Posterior vena cava (tissue), 2 donors: Measurements from ENCODE around the gene VAPB. TPM values are rescaled to one million over a fixed set of nuclear protein-coding genes. Genes with fewer than 3 reads are reported as not detected.

ENCODE experiments used
- DNase-seq: peaks from one replicate; pipeline ENCODE4 v3.0.0-alpha.2; 2020; ENCODE audit warnings: low spot score
- intact Hi-C, 2 donors: fragments of 100-400 bp; cut with DNase I; formaldehyde crosslinking; loops; one replicate each; pipeline versions ENCODE4 v1.14.1 to v1.14.2; 2022 to 2023
- total RNA-seq, 2 donors: library from RNA; stranded (reverse); fragmentation: NEBNext Ultra II Directional; extraction: Animal tissue kit (Norgen Biotek cat#: 25700); gene quantifications; one replicate each; pipeline ENCODE4 v1.2.1, GENCODE V29; 2021
- donor health status: DM: yes; HTN: yes; CAD: no.
- donor health status: DM: yes; HTN: yes; CAD: no.

Gene VAPB
- total RNA-seq, 2 donors from 2014 or later = 54.6 to 59.0 TPM

- no peak for DNase-seq
- intact Hi-C loops = no loop called here
Measured at GRCh38 chr20:58375759-58376352, 13.2 kb upstream of the VAPB start.

GRCh38 chr20:58377017-58377416 is 12.0 kb upstream of the VAPB start:
- DNase-seq = no peak
- intact Hi-C loops = no loop called here

- DNase-seq = no peak
- intact Hi-C loops = no loop called here
Measured at GRCh38 chr20:58377766-58378401, 11.1 kb upstream of the VAPB start.

GRCh38 chr20:58378704-58379103 is 10.3 kb upstream of the VAPB start:
- DNase-seq = no peak
- intact Hi-C loops = no loop called here

GRCh38 chr20:58381627-58382026 is 7.4 kb upstream of the VAPB start:
- intact Hi-C loops = no loop called here

GRCh38 chr20:58382096-58382495 is 6.9 kb upstream of the VAPB start:
- intact Hi-C loops = no loop called here
- no peak for DNase-seq

More at GRCh38 chr20:58381627-58382026, 7.4 kb upstream of the VAPB start:
- no peak for DNase-seq

GRCh38 chr20:58384821-58385220 is 4.2 kb upstream of the VAPB start:
- intact Hi-C loops = no loop called here
- no peak for DNase-seq

- DNase-seq = no peak
- intact Hi-C loops = no loop called here
Measured at GRCh38 chr20:58388028-58388601, 914 bp upstream of the VAPB start.

GRCh38 chr20:58389324-58389967 is 417 bp downstream of the VAPB start:
- DNase-seq = peak; percentile 85
- intact Hi-C loops = no loop called here

- no peak for DNase-seq
- intact Hi-C loops = no loop called here
Measured at GRCh38 chr20:58389968-58390658, 1.1 kb downstream of the VAPB start.

GRCh38 chr20:58390659-58391035 is 1.6 kb downstream of the VAPB start:
- intact Hi-C loops = no loop called here
- DNase-seq = no peak

- intact Hi-C loops = no loop called here
- DNase-seq = no peak
Measured at GRCh38 chr20:58392286-58392685, 3.3 kb downstream of the VAPB start.

- DNase-seq = no peak
- intact Hi-C loops = no loop called here
Measured at GRCh38 chr20:58393299-58393698, 4.3 kb downstream of the VAPB start.

GRCh38 chr20:58394801-58395200 is 5.8 kb downstream of the VAPB start:
- DNase-seq = no peak
- intact Hi-C loops = no loop called here

GRCh38 chr20:58395604-58396003 is 6.6 kb downstream of the VAPB start:
- DNase-seq = no peak
- intact Hi-C loops = no loop called here

- intact Hi-C loops = no loop called here
- DNase-seq = no peak
Measured at GRCh38 chr20:58397429-58397828, 8.4 kb downstream of the VAPB start.

- intact Hi-C loops = no loop called here
- no peak for DNase-seq
Measured at GRCh38 chr20:58398254-58398653, 9.2 kb downstream of the VAPB start.

- intact Hi-C loops = no loop called here
Measured at GRCh38 chr20:58399926-58400325, 10.9 kb downstream of the VAPB start.

GRCh38 chr20:58401162-58401561 is 12.1 kb downstream of the VAPB start:
- intact Hi-C loops = no loop called here
- no peak for DNase-seq

More at GRCh38 chr20:58399926-58400325, 10.9 kb downstream of the VAPB start:
- no peak for DNase-seq

GRCh38 chr20:58402305-58402704 is 13.3 kb downstream of the VAPB start:
- intact Hi-C loops = no loop called here
- DNase-seq = no peak
